ENCODE data around the gene HIVEP1. TPM values are rescaled to one million over a fixed set of nuclear protein-coding genes. Genes with fewer than 3 reads are reported as not detected.

Gene HIVEP1
- total RNA-seq, 4 donors from 2014 or later: 23.2 to 41.5 (median 32.6) TPM

DNA sequence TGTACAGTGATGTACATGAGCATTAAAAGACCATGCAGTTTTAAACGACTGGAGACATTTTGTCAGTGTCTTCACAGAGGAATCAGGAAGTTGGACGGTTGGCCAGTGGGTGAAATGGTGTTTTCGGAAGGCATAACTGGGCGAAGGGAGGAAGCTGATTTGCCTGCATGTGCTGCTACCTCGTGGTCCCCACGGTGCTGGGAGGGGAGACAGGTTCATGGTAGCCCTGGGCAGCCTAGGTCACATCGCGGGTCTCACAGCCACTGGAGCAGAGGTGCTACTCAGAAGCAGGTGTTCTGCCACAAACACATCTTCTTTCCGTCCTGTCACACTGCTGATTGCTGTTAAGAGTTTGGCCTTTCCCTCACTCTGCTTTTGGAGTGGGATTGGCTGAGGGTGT is 35.2 kb downstream of the HIVEP1 start:
- WGBS, 2 donors: 92 to 94% methylated on average over 9 of the region's 9 CpGs
- intact Hi-C loops (cut with DNase I; ENCODE audit: low total_unique reads): no loop called here
- DNase-seq (ENCODE audit: low spot score in 2 of 2): no peak
- no peak for TF ChIP-seq POLR2A (IDR thresholded peaks at IDR 0.05)
- TF ChIP-seq, protein P1, sequence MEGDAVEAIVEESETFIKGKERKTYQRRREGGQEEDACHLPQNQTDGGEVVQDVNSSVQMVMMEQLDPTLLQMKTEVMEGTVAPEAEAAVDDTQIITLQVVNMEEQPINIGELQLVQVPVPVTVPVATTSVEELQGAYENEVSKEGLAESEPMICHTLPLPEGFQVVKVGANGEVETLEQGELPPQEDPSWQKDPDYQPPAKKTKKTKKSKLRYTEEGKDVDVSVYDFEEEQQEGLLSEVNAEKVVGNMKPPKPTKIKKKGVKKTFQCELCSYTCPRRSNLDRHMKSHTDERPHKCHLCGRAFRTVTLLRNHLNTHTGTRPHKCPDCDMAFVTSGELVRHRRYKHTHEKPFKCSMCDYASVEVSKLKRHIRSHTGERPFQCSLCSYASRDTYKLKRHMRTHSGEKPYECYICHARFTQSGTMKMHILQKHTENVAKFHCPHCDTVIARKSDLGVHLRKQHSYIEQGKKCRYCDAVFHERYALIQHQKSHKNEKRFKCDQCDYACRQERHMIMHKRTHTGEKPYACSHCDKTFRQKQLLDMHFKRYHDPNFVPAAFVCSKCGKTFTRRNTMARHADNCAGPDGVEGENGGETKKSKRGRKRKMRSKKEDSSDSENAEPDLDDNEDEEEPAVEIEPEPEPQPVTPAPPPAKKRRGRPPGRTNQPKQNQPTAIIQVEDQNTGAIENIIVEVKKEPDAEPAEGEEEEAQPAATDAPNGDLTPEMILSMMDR (IDR thresholded peaks at IDR 0.05): no peak
- no peak overlapping the region for H3K4me3 ChIP-seq (ENCODE audit: low read depth, poor library complexity, severe bottlenecking)

DNA sequence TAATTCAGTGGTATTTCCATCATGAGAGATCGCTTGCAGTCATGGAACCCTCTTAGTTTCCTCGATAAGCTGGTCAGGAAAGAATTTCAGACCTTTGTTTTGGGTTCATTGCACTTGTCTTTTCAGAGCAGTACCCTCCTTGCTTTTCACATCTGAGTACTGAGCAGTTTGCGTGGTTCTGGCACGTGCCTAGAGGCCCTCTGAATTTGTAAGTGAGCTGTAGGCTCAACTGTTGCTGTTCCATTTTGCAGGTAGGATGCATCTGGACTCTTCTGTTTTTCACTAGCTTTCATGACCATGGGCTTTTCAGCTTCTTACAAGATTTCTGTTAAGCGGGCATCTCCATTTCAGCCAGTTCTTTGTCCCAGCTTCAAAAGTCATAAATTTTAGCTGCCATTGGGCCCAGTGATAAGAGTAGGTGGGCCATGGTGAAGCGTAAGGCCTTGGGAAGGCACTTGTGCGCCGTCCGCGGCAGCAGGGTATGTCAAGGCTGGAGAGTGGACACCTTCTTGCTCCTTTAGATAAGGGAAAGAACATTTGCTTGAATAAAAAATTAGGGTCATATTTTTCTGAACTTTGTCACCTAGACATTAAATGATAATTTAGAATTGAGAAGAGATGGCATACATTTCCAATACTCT is 35.8 kb downstream of the HIVEP1 start:
- 98 to 99% methylated on average over 10 of the region's 10 CpGs for WGBS, 2 donors
- no peak for DNase-seq (ENCODE audit: low spot score in 2 of 2)

DNA sequence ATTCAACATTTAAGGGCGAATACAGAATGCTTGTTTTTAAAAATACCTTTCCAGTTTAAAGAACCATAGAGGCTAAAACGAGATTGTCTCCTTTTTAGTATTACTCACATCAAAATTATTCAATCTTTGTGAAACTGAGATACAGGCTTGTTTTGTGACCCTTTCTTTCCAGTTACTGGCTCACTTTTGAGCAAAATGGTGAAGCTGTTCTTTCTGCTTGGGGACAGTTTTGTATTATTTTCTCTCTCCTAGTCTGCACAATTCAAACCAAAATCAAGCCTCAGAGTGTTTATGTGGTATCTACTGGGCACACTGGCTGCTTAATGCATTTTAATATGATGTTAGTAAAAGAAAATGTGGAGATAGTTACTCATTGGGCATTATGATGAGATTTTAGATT is 36.5 kb downstream of the HIVEP1 start:
- no peak for TF ChIP-seq POLR2A (IDR thresholded peaks at IDR 0.05)
- TF ChIP-seq, protein P1 (IDR thresholded peaks at IDR 0.05): no peak
- no peak overlapping the region for H3K4me3 ChIP-seq (ENCODE audit: low read depth, poor library complexity, severe bottlenecking)
- 65 to 69% methylated on average over 2 of the region's 2 CpGs for WGBS, 2 donors
- intact Hi-C loops (cut with DNase I; ENCODE audit: low total_unique reads): no loop called here
- DNase-seq (ENCODE audit: low spot score in 2 of 2): no peak

More for the DNA sequence above, 35.8 kb downstream of the HIVEP1 start:
- intact Hi-C loops (cut with DNase I; ENCODE audit: low total_unique reads): no loop called here
- no peak for TF ChIP-seq POLR2A (IDR thresholded peaks at IDR 0.05)
- TF ChIP-seq, protein P1 (IDR thresholded peaks at IDR 0.05): no peak
- no peak overlapping the region for H3K4me3 ChIP-seq (ENCODE audit: low read depth, poor library complexity, severe bottlenecking)

DNA sequence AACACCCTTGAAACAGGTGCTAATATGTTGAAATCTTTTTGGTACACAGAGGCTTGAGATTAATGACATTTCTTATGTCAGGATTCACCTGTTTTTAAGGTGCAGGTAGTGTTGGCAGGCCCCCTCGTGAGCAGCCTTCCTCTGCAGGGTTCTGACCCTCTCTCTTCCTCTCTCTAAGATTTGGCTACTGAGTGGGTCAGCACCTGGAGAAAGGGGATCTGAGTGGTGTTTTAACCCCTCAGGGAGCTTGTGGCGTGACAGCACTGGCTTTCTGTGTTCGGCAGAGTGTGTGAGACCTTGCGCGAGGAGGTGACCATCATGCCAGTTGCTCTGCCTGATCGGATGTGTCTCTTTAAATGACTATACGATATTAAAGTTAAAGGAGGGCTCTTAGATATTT is 37.1 kb downstream of the HIVEP1 start:
- 72 to 94% methylated on average over 7 of the region's 7 CpGs for WGBS, 2 donors
- intact Hi-C loops (cut with DNase I; ENCODE audit: low total_unique reads): no loop called here
- no peak for DNase-seq (ENCODE audit: low spot score in 2 of 2)
- no peak for TF ChIP-seq POLR2A (IDR thresholded peaks at IDR 0.05)
- TF ChIP-seq, protein P1 (IDR thresholded peaks at IDR 0.05): no peak
- no peak overlapping the region for H3K4me3 ChIP-seq (ENCODE audit: low read depth, poor library complexity, severe bottlenecking)

DNA sequence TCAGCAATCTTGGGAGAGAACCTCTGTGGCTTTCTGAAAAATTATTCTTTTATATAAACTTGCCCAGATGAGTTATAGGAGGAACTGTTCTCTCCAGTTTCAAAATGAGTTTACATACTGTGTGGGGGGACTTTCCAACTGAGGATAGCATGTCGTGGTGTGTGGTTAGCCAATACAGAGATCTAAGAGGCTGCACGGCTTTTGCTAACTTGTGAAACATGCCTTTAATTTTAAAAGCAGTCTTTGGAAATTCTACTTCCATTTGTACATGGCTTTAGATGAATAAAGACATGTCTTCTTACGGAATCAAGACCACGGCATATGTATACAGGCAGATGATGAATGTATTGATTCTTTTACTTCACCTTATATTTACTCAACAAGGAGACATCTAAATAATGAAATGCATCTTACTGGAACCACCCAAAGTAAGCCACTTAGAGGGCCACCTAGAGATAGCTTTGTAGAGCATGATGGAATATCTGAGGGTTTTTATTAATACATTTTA is 39.8 kb downstream of the HIVEP1 start:
- TF ChIP-seq, protein P1 (IDR thresholded peaks at IDR 0.05): no peak
- TF ChIP-seq POLR2A (IDR thresholded peaks at IDR 0.05): no peak
- no peak overlapping the region for H3K4me3 ChIP-seq (ENCODE audit: low read depth, poor library complexity, severe bottlenecking)
- no peak for DNase-seq (ENCODE audit: low spot score in 2 of 2)
- WGBS, 2 donors: 65 to 76% methylated on average over 4 of the region's 4 CpGs
- intact Hi-C loops (cut with DNase I; ENCODE audit: low total_unique reads): no loop called here
